HG03571 (cell line): Measurements from ENCODE around the gene COL13A1.

Source experiments
- ATAC-seq: cut with Tn5 transposase; IDR thresholded peaks from one replicate; pipeline ENCODE4 v1.9.1; 2021; ENCODE audit not compliant: unreplicated experiment

Gene COL13A1

GRCh38 chr10:69866246-69866687 is 64.6 kb downstream of the COL13A1 start:
- no peak for ATAC-seq

DNA sequence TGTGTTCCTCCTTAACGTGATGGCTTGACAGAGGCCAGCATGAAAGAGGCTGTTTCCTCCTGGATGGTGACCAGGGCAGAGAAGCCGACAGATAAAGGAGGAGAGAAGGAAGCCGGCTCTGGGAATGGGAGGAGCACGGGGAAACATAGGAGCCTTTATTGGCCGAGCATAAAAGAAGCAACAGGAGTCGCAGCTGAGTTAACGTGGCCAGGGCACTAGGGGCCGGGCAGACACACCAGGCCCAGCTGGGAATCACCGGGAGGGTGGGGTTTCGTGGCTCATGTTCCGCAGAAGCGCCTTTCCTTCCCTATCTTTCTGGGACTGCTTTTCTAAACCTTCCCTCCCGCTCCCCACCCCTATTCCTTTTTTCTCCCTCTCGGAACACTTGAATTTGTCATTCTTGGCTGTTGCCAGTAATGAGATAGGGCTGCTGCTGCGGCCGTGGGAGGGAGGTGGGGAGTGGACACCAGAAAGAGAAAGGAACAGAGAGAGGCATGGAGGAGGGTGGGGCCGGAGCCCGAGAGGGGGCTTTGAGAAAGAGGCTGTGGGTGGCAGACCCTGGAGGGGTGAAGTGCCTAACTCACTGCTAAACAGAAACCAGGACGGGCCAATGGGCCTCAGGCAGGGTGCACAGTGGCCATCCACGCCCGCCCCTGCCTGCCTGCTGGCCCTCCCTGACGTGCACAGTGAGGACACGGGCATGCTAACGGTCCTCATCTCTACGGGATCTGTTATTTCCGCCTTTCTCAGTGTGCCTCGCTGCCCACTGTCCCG is 65.2 kb downstream of the COL13A1 start:
- no peak for ATAC-seq

- no peak for ATAC-seq
Observed at GRCh38 chr10:69867699-69868558, 66.2 kb downstream of the COL13A1 start.

DNA sequence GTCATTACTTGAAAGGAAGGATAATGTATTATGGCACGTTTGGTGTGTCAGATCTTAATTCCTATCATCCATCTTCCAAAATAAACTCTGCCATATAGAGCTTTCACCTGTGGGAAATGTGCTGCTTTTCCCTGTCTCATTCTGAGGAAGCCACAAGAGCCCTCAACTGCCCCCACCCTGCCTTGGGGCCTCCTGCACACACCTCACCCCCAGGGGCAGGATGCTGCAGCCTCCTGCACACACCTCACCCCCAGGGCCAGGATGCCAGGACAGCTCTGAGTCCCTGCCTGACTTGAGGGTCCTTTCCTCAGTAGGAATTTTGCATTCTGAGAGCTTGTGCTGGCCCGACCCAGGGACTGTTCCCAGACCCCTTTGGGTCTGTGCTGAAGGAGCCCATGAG is 67.1 kb downstream of the COL13A1 start:
- ATAC-seq = no peak

- ATAC-seq = no peak
Observed at GRCh38 chr10:69869291-69869961, 67.7 kb downstream of the COL13A1 start.

DNA sequence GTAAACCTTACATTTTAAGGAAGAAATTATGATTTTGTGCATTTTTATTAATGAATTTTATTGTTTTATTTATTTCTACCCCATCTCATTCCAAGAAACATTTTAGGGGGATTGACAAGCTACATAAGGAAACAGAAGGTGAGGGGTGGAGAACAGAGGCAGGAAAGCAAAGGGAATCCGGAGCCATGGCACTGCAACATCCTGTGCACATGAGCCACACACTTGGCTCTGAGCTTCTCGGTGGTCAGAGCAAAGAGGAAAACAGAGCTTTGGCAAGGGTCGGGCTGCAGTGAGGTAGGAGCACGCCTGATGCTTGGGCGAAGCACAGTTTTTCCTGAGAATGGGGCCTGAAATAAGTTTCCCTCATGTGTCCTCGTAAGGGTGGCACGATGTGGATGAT is 68.9 kb downstream of the COL13A1 start:
- ATAC-seq = no peak

GRCh38 chr10:69871074-69871473 is 69.4 kb downstream of the COL13A1 start:
- no peak for ATAC-seq

GRCh38 chr10:69872323-69872722 is 70.6 kb downstream of the COL13A1 start:
- no peak for ATAC-seq

DNA sequence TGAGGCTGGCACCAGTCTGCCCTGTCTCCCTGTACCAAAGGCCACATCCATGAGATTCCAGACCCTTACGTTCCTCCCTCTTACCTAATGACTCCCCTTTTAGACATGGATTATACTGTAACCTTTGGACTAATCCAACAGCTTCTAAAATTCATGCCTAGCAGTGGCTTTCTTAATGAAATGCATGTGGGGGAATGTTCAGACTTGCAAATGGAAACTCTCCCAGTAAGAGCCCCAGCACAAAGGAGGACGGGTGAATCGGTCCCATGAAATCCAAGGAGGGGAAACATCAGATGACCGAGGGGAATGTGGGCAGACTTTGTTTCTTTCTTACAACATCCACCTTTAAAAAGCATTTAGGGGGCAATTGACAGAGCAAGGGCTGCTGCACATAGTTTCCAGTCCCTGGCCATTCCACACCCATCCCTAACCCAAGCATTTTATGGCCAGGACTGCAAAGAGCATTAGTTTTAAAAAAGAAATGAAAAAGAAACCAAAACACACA is 71.5 kb downstream of the COL13A1 start:
- no peak for ATAC-seq

- ATAC-seq = no peak
Observed at GRCh38 chr10:69874449-69874848, 72.7 kb downstream of the COL13A1 start.

- ATAC-seq = no peak
Observed at GRCh38 chr10:69875856-69876255, 74.2 kb downstream of the COL13A1 start.

GRCh38 chr10:69876286-69876685 is 74.6 kb downstream of the COL13A1 start:
- ATAC-seq = no peak

DNA sequence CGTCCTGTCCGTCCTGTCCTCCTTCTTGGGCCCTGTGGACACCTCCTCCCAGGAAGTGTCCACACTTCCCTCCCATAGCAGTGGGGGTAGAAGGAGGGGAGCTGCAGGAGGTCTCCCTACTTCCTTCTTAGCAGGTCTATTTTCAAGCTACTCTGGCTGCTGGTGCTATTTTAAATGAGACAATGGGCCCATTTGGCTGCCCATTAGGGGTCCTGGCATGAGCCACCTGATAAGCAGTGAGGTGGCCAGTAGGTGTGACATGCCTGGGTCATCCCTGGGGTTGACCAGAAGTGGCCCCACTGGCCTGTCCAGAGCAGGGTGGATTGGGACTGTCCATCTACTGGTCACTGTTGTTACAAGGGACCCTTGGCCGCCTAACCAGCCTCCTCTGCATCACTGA is 75.2 kb downstream of the COL13A1 start:
- ATAC-seq = no peak

- ATAC-seq = no peak
Observed at GRCh38 chr10:69878038-69878437, 76.3 kb downstream of the COL13A1 start.

GRCh38 chr10:69878951-69879350 is 77.2 kb downstream of the COL13A1 start:
- no peak for ATAC-seq

DNA sequence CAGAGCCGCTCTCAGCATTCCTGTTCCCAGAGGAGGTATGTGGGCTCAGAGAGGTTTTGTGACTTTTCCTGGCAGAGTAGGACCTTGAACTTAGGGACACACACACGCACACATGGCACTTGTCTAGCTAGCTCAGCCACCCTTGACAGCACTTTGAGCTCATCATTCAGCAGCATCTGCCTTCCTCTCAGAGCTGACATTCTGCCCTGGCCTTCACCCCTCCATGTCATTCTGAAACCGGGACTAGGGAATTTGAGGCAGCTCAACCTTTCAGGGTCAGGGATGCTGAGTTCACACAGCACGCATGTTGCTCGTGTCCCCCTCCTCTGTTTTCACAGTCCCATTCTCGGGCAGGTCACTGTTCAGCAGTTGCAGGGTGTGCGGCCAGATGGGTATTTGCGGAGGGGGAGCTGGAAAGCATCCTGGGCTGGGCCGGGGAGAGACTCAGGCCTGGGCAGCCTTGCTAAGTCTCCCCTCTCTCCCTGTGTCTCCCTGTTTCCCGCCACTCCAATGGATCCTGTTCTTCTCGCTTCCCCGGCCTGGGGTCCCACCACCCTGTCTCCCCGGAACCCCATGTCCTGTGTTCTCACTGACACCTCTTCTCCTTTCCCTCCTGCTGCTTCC is 78.0 kb downstream of the COL13A1 start:
- no peak for ATAC-seq

- no peak for ATAC-seq
Observed at GRCh38 chr10:69880301-69881081, 78.8 kb downstream of the COL13A1 start.

DNA sequence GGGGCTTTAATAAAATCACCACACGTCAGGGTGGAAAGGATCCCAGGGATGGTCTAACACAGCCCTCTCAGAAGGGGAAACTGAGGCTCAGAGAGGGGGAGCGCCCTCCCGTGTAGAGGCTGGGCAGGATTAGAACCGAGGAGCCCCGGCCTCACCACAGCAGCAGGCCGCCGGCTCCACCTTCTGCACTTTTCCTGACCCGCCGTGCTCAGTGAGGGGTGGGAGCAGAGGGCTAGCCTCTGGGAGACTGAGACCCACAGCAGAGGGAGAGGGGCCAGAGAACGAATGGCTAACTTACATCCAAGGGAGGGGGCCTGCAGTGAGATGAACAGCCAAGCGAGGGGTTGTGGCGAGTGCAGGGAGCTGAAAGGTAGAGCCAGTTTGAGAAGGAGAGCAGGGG is 79.5 kb downstream of the COL13A1 start:
- no peak for ATAC-seq

DNA sequence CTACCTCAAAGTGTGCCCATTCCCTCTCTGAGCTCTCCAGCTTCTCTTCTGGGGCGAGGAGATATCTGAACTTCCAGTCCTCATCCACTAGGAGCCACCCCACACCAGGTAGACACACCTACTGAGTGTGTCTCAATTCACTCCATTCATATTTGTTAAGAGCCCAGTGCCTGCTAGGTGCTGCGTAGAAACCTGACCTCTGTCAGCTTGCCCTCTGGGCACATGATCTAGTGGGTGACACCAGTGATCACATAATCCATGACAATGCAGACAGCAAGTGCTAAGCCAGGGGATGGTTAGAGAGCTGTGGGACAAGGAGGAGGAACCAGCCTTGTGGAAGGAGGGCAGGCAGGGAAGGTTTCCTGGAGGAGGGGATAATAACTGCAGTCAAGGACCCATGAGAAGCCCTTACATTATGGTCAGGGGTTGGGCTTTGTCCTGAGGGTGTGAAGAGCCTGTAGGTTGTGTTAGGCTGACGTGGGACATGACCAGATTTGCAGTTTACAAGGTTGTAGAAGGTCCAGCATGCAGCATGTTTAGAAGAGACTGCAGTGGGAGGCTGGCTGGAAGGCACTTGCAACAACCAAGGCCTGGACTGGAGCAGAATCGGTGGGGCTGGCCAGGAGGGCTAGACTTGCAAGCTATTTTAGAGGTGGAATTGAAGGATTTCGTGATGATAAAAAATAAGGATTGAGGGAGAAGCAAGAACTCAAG is 81.8 kb downstream of the COL13A1 start:
- ATAC-seq = no peak

GRCh38 chr10:69884024-69884367 is 82.3 kb downstream of the COL13A1 start:
- ATAC-seq = no peak
